IPS-20b (cell line): ENCODE measurements around the gene KIAA0040.

Experiments
- H3K27ac ChIP-seq: one replicate; pipeline ENCODE4 v1.5.1; 2013; ENCODE audit warnings: low read length
- H3K27me3 ChIP-seq: 2 replicates; pipeline ENCODE4 v1.6.1; 2013; ENCODE audit warnings: mild to moderate bottlenecking, low read length, inconsistent platforms; ENCODE audit not compliant: insufficient read depth
- H3K36me3 ChIP-seq: 2 replicates; pipeline ENCODE4 v1.6.1; 2013; ENCODE audit warnings: low read depth, mild to moderate bottlenecking, inconsistent platforms, low read length, moderate library complexity; ENCODE audit not compliant: insufficient read depth
- H3K4me1 ChIP-seq: 2 replicates; pipeline ENCODE4 v1.6.1; 2013; ENCODE audit warnings: mild to moderate bottlenecking, control low read depth, inconsistent platforms, low read length, moderate library complexity; ENCODE audit not compliant: insufficient read depth
- H3K4me3 ChIP-seq: 2 replicates; pipeline ENCODE4 v1.5.1; 2013; ENCODE audit warnings: mild to moderate bottlenecking, low read length, inconsistent platforms
- H3K9ac ChIP-seq: 2 replicates; pipeline ENCODE4 v1.6.1; 2013; ENCODE audit warnings: low read depth, mild to moderate bottlenecking, inconsistent platforms, low read length, moderate library complexity
- H3K9me3 ChIP-seq: 2 replicates; pipeline ENCODE4 v1.6.1; 2013; ENCODE audit warnings: mild to moderate bottlenecking, low read depth, low read length, inconsistent platforms; ENCODE audit not compliant: insufficient read depth

KIAA0040 gene

DNA sequence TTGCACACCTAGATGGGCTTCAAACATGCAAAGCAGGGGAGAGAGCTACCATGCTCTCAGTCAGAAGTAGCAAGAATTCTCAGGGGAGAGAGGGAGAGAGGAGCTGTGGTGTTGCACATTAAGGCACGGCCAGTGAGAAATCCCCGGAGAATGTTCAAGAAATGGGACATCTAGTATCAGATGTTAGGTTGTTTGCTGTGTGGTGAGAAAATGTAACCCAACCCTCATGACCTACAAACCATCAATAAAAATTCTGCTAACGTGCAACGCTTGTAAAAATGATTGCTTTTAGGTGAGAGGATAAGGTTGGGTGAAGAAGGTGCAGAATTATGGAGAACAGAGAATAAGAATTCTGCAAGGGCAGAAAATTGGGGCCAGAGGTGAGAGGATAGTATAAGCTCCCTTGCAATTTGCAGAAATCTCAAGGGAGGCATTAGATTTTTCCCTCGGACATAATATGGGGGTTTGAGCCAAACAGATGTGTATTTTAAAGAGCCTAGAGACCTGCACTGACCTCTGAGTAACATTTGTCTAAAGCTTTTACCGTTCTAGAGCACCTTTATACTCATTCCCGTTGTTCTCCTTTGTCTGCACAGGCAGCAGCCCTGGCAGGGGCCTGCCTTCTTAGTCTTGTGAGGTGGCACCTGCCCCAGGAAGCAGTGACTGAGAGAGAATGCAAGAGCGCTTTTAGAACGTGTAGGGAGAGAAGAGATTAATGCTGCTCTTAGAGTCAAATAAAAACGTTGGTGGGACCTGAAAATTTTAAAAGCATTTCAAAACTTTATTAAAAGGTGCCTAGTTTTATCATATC is 25.4 kb upstream of the KIAA0040 start:
- no peaks in the 10 kb centered on the region for H3K27me3 ChIP-seq
- peaks cover 8% of the 10 kb centered on the region for H3K4me1 ChIP-seq
- H3K27ac ChIP-seq: no peak overlapping the region
- H3K4me3 ChIP-seq: no peak overlapping the region
- no peak overlapping the region for H3K9ac ChIP-seq
- H3K9me3 ChIP-seq: peaks cover 5% of the 10 kb centered on the region; the same call in 1 of the 2 replicates
- no peaks in the 10 kb centered on the region for H3K36me3 ChIP-seq

DNA sequence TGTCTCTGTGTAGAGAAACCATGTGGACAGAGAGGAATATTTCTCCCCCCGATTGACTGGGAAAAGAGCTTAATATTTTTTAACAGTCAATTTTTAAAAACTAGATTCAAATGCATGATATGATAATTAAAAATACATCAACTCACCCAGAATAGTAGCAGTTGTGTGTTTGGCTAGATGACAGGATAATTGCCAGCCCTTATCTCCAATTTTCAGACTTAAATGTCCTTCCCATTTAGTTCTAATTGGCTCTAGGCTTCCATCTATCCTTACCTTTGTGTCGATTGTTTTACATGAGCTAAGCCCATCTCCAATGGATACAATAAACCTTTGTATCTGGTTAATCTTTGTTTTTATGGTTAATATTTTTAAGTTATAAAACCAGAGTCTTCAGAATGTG is 23.9 kb upstream of the KIAA0040 start:
- Histone ChIP-seq H3K4me1 (peaks cover 3% of the 10 kb centered on the region), H3K36me3 (no peaks in the 10 kb centered on the region), H3K27ac (no peak overlapping the region), H3K9ac (no peak overlapping the region), H3K9me3 (peaks cover 5% of the 10 kb centered on the region; the same call in 1 of the 2 replicates), H3K27me3 (no peaks in the 10 kb centered on the region), H3K4me3 (no peak overlapping the region)

DNA sequence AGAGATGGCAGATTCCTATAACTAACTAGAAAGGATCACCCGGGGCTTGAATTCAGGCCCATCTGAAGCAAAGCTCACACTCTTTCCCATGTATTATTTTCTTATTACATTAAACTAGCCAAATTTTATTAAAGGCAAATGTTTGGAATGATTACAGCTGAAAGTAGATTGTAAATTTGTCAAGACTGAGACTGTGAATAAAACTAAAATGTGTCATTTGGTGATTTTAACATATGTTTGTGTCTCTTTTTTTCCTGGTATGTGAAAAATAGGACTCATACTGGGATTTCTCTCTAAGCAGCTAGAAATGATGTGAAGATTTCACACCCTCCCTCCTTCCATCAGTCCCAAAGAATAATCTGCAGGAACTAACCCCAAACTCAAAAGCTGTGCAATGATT is 19.1 kb upstream of the KIAA0040 start:
- H3K36me3 ChIP-seq: no peaks in the 10 kb centered on the region
- H3K27me3 ChIP-seq: no peaks in the 10 kb centered on the region
- H3K4me3 ChIP-seq: no peak overlapping the region
- no peak overlapping the region for H3K9ac ChIP-seq
- no peak overlapping the region for H3K27ac ChIP-seq
- no peaks in the 10 kb centered on the region for H3K4me1 ChIP-seq
- H3K9me3 ChIP-seq: peaks cover 5% of the 10 kb centered on the region; the same call in 1 of the 2 replicates

DNA sequence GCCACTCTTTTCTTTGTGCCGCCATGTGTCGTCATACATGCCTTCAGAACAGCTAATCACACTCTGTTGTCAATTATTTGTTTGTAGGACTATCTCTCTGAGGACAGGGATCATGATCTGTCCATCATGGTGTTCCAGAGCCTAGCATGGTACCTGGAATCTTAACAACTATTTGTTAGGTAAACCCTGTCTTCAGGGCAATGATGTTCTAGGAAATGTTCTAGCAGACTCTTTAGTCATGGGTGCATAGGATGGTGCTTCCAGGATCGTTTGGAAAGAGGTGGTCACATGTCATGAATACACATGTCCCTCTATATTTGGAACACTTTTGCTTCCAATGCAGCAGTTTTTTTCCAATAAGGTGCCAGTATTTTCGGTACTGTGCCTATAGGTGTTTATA is 18.2 kb upstream of the KIAA0040 start:
- no peak overlapping the region for H3K27ac ChIP-seq
- peaks cover 5% of the 10 kb centered on the region; the same call in 1 of the 2 replicates for H3K9me3 ChIP-seq
- no peak overlapping the region for H3K4me3 ChIP-seq
- H3K4me1 ChIP-seq: no peaks in the 10 kb centered on the region
- H3K36me3 ChIP-seq: no peaks in the 10 kb centered on the region
- H3K27me3 ChIP-seq: no peaks in the 10 kb centered on the region
- no peak overlapping the region for H3K9ac ChIP-seq

DNA sequence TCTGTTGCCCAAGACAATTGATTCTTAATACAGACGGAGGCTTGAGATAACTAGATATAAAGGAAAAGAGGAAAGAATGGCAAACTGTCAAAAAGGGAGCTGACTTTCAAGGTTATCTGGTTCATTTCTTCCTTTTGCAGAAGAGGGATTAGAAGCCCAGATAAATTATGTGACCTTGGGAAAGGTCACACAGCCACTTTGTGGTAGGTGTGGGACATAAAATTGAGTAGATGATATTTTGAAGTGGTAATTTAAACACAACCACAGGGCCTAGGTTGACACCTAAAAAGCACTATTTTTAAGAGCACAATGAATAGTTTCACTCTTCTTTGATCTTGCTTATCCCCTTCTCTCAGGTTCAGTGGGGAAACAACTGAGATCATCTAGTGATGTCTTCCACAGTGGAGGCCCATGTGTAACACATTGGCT is 16.9 kb upstream of the KIAA0040 start:
- no peak overlapping the region for H3K9ac ChIP-seq
- no peaks in the 10 kb centered on the region for H3K27me3 ChIP-seq
- no peak overlapping the region for H3K4me3 ChIP-seq
- H3K4me1 ChIP-seq: no peaks in the 10 kb centered on the region
- no peak overlapping the region for H3K27ac ChIP-seq
- H3K9me3 ChIP-seq: peaks cover 5% of the 10 kb centered on the region; the same call in 1 of the 2 replicates
- H3K36me3 ChIP-seq: no peaks in the 10 kb centered on the region

DNA sequence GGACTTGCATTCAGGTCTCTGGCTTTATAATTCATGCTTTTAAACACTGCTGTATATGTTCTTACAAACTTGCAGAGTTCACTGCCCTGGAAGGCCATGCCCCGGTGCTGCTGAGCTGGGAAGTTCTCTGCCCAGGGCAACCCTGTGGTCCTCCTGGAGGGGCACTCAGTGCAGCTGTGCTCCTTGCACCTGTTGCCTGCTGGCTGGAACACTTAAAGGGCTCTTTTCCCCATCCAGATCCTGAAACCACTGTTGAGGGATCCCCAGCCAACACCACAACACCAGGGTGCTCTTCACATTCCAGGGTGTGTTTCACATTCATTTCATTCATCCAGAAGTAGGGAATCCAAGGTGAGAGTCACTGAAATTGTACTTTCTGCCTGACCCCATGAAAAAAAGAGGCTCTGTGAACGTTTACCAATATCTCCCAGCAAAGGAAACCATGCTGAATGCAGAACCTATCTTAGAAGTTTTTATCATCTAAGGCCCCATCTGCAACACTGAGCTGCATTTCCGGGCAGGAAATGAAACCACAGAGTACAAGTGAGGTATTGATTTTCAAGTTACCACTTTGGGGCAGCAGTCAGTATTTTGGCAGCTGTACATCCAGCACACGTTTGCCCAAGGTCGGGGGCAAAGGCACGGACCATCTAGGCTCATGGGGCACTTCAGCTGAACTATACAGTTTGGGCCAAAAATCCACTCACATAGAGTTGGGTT is 16.4 kb upstream of the KIAA0040 start:
- Histone ChIP-seq H3K36me3 (no peaks in the 10 kb centered on the region), H3K4me3 (no peak overlapping the region), H3K4me1 (no peaks in the 10 kb centered on the region), H3K9ac (no peak overlapping the region), H3K27me3 (no peaks in the 10 kb centered on the region), H3K27ac (no peak overlapping the region), H3K9me3 (peaks cover 5% of the 10 kb centered on the region; the same call in 1 of the 2 replicates)

DNA sequence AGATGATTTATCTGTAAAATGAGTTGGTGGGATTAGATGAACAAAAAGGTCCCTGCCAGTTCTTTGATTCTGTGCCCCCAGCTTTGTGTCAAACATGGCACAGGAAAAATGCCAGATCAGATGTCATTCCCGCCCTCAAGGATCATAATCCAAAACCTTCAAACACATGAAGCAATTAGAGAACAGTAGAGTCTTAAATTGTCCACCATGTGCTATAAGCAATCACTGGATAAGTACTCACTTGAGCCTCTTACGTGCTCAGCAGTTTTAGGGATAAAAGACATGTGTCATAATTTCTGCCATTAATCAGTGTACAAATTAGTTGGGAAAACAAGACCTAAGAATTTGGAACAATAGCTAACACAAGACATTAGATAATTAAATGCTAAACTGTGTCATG is 15.4 kb upstream of the KIAA0040 start:
- Histone ChIP-seq H3K27ac (no peak overlapping the region), H3K4me1 (no peaks in the 10 kb centered on the region), H3K9me3 (no peaks in the 10 kb centered on the region), H3K36me3 (no peaks in the 10 kb centered on the region), H3K27me3 (no peaks in the 10 kb centered on the region), H3K4me3 (no peak overlapping the region), H3K9ac (no peak overlapping the region)

DNA sequence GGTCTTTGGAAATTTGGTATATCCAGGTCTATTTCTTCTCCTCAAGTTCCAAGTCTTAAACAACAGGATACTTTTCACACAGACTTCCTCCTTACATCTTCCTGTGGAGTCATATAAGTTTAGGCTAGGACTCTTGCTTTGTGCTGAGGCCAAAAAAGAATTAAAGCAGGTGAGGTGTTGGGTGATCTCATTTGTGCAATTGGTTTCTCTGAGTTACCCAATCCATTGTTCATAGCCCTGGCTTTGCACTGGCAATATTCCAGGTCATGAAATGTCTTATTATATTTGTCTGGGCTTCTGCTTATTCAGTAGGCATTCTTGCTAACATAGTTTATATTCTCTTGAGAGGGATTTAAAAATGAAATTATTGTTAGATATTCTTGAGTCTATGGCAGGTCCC is 14.1 kb upstream of the KIAA0040 start:
- H3K9me3 ChIP-seq: no peaks in the 10 kb centered on the region
- H3K4me1 ChIP-seq: no peaks in the 10 kb centered on the region
- no peaks in the 10 kb centered on the region for H3K36me3 ChIP-seq
- H3K4me3 ChIP-seq: no peak overlapping the region
- H3K27me3 ChIP-seq: no peaks in the 10 kb centered on the region
- H3K27ac ChIP-seq: no peak overlapping the region
- H3K9ac ChIP-seq: no peak overlapping the region

DNA sequence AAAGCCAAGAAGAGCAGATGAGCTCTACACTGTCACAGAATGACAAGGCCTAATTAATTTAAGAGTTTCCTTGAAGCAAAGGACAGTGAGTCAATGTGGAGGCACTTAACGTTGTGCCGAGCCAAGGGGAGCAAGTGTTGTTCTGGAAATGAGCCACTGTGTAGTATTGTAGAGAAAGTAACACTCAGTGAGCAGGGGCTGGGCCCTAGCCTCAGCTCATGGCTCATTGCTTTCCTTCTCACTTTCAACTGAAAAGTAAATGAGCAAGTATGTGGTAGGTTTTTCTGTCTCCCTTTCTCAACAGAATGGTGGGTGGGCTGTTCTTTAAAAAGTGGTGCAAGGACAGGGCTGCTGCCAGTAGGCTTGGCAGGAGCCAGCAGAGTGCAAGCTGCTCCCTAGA is 11.8 kb upstream of the KIAA0040 start:
- no peaks in the 10 kb centered on the region for H3K9me3 ChIP-seq
- H3K9ac ChIP-seq: no peak overlapping the region
- no peak overlapping the region for H3K27ac ChIP-seq
- H3K36me3 ChIP-seq: no peaks in the 10 kb centered on the region
- H3K27me3 ChIP-seq: no peaks in the 10 kb centered on the region
- H3K4me1 ChIP-seq: no peaks in the 10 kb centered on the region
- H3K4me3 ChIP-seq: no peak overlapping the region

DNA sequence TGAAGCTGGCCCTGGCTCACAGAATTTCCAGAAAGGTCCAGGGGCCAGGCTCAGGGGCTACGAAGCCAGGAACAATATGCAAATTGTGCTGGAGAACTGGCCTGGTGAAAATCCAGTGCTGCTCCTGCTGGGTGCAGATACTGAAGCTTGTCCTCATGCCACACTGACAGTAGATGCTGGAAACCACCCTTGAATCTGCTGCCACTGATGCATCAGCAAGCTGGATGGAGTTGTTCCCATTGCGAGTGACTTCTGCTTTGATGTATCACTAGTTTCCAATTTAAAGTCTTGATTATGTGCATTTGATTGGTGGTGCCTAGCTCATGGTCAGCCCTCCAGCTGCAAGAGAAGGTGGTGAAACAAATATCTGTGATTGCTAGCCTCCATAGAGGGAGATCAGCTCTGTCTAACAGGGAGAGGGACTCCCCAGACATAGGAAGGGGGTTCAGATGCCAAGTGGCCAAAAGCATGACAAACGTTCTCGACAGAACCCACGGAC is 11.0 kb upstream of the KIAA0040 start:
- no peak overlapping the region for H3K27ac ChIP-seq
- H3K4me1 ChIP-seq: no peaks in the 10 kb centered on the region
- H3K9me3 ChIP-seq: no peaks in the 10 kb centered on the region
- no peak overlapping the region for H3K4me3 ChIP-seq
- no peaks in the 10 kb centered on the region for H3K36me3 ChIP-seq
- H3K27me3 ChIP-seq: no peaks in the 10 kb centered on the region
- no peak overlapping the region for H3K9ac ChIP-seq

DNA sequence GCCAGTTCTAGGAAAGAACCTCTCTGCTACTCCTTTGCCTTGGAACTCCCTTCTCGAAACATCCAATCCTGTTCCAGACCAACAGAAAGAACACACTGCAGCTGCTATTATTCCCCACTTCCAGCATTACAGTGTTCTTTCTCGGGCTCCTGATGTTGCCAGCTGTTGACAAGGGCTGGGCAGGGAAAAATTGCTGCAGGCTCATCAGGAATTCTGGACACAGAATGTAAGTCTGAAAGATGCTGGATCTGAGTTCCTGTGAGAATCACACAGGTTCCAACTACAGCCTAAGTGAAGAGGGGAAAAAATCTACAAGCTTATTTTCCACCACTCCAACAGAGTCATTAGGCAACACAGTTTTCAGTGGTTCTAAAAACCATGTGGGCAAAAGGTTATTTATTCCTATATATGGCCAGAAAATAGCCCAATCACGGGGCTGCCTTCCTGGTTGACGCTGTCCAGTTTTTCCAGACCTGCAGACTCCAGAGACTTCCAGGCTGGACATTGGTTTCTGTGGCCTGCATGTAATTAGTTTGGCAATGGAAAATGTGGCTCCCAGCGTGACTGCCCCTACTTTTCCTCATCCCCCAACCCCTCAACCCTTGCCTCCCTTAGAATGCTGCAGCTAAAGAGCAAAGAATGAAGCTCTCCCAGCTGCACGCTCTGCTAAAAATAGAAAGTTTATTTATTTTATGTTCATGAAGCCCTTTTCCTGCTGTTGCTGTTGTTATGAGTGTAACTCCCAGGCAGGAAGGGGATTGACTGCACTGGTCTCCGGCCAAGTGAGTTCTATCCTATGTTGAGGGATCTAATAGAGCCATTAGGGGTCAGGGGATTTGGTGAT is 8.3 kb upstream of the KIAA0040 start:
- H3K27ac ChIP-seq: no peak overlapping the region
- no peaks in the 10 kb centered on the region for H3K27me3 ChIP-seq
- H3K4me1 ChIP-seq: no peaks in the 10 kb centered on the region

More for the DNA sequence above, 8.3 kb upstream of the KIAA0040 start:
- Histone ChIP-seq H3K4me3 (no peak overlapping the region), H3K36me3 (no peaks in the 10 kb centered on the region), H3K9ac (no peak overlapping the region), H3K9me3 (no peaks in the 10 kb centered on the region)
